HG03575 (cell line): ENCODE data around the gene DNAI4.
"Not testable (repeated sequence)": the region's sequence is repeated elsewhere in the genome, so short reads cannot be mapped to it uniquely, and the experiment has no call there.

ENCODE experiments used
- ATAC-seq: cut with Tn5 transposase; IDR thresholded peaks from one replicate; pipeline ENCODE4 v1.9.1; 2021; ENCODE audit not compliant: unreplicated experiment, insufficient number of reproducible peaks, low FRiP score; ENCODE audit errors: extremely low read depth

DNAI4 gene, protein sequence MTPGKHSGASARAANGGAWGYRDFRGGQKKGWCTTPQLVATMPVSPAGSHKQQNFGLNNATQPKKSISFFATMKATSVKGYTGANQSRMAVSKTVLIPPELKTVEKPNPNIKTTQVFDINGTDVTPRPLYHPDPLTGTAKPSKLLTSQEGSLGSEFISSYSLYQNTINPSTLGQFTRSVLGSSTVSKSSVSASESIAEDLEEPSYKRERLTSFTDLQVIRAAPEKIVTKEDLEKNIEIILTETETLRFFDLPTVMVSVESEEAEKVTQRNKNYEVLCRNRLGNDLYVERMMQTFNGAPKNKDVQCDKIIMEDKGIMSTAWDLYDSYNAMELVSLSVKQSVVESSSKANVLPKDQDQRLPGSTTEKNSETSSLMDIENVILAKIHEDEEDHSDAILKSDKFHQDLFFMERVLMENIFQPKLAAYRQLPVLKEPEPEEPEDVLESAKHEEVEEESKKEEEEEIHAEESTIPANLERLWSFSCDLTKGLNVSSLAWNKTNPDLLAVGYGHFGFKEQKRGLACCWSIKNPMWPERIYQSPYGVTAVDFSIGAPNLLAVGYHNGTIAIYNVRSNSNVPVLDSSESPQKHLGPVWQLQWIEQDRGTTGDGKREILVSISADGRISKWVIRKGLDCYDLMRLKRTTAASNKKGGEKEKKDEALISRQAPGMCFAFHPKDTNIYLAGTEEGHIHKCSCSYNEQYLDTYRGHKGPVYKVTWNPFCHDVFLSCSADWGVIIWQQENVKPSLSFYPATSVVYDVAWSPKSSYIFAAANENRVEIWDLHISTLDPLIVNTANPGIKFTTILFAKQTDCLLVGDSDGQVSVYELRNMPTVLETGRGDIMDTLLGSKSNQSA

GRCh38 chr1:66924756-66925557 is at the start of gene DNAI4, which contains the start of gene MIER1:
Gene DNAI4 (minus strand): TSS chr1:66924856. CDS start chr1:66924831, 25 bp downstream.
Gene MIER1 (plus strand): TSS chr1:66924990. CDS start chr1:66925029, 39 bp downstream.
- ATAC-seq = peak; percentile 62

GRCh38 chr1:66968574-66968973 is 43.9 kb upstream of the DNAI4 start:
- no peak for ATAC-seq

DNA sequence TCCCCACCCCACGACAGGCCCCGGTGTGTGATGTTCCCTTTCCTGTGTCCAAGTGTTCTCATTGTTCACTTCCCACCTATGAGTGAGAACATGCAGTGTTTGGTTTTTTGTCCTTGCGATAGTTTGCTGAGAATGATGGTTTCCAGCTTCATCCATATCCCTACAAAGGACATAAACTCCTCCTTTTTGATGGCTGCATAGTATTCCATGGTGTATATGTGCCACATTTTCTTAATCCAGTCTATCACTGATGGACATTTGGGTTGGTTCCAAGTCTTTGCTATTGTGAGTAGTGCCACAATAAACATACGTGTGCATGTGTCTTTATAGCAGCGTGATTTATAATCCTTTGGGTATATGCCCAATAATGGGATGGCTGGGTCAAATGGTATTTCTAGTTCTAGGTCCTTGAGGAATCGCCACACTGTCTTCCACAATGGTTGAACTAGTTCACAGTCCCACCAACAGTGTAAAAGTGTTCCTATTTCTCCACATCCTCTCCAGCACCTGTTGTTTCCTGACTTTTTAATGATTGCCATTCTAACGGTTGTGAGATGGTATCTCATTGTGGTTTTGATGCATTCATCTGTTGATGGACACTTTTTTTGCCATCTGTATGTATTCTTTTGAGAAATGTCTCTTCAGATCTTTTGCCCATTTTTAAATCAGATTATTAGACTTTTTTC is 41.7 kb upstream of the DNAI4 start:
- not testable (repeated sequence) for ATAC-seq

DNA sequence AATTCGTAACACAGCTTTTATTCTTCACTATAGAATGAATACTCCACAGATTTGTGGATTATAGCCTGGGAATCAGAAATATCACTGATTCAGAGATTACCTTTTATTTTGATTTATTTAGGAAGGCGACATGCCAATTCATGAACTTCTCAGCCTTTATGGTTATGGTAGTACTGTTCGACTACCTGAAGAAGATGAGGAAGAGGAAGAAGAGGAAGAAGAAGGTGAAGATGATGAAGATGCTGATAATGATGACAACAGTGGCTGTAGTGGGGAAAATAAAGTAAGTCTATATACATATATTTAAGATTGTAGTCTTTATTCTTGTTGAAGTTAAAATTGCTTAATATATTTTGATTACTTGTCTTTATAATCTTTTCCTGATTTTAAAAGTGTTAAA is 33.3 kb upstream of the DNAI4 start:
- ATAC-seq = no peak

DNA sequence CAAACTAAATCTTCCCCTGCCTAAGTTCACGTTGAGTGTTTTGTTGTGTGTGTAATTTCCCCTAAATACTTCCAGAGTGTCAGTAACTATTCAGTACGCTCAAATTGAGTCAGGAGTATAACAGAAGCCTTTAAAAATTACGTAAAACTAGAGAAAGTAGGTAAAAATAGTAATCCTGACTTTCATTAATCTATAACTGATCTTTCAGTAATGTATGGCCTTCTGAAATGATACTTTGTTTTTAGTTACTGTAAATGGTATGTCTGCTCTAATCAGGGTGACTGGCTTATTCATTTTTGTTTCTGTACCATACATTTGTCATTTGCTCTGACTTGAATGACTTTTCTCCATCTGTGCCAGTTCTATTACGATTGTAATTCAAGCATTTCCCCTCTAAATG is 29.6 kb upstream of the DNAI4 start:
- ATAC-seq = peak; percentile 47

- ATAC-seq = no peak
Measured at GRCh38 chr1:66951513-66951912, 26.9 kb upstream of the DNAI4 start.

- ATAC-seq = no peak
Measured at GRCh38 chr1:66947267-66947666, 22.6 kb upstream of the DNAI4 start.

GRCh38 chr1:66945316-66945715 is 20.7 kb upstream of the DNAI4 start:
- no peak for ATAC-seq

GRCh38 chr1:66944330-66945274 is 19.9 kb upstream of the DNAI4 start:
- ATAC-seq = no peak

GRCh38 chr1:66943361-66943969 is 18.8 kb upstream of the DNAI4 start:
- no peak for ATAC-seq

- ATAC-seq = no peak
Measured at GRCh38 chr1:66940981-66941380, 16.3 kb upstream of the DNAI4 start.

DNA sequence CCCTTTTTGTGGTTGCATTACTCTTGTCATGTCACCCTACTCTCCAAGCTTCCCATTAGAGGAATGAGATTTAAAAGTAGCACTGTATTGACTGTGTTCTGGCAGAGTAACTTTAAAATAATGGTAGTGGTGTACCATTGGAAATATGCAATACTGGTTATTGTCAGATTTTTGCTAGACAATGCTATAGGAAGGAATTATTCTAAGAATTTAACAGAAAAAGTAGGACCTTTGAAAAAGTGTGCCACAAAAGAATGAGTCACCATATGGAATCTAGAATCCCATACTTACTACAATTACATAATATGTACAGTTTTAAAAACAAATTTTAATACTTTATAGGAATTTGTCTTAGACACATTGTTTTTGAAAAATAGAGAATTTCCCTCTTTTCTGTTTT is 14.0 kb upstream of the DNAI4 start:
- ATAC-seq = no peak

DNA sequence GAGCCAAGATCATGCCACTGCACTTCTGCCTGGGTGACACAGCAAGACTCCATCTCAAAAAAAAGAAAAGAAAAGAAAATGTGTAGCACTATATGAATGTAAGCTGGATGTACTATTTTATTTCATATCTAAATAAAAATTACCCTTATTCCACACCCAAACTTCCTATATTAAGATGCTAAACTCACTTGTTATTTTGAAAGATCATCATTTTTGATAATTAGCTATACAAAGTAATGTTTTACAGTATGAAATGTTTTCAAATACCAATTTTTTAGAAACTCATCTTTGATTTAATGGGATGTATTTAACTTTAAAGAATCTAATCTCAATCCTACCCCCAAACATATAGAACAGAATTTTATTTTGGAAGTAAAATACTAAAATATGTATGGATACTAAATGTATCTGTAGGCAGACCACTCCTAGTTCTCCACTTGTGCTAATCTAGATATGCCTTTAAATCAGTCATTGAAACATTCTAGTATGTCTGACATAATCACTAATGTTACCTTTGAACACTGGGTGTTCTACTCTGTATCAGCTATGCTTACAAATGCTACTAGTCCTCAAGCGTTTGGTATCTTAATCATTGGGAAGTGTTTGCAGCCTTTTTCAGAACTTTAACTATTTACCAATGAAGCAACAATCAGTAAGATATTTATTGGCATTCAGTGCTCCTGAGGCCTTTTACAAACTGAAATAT is 13.0 kb upstream of the DNAI4 start:
- no peak for ATAC-seq

GRCh38 chr1:66933887-66934700 is 9.4 kb upstream of the DNAI4 start:
- no peak for ATAC-seq

DNA sequence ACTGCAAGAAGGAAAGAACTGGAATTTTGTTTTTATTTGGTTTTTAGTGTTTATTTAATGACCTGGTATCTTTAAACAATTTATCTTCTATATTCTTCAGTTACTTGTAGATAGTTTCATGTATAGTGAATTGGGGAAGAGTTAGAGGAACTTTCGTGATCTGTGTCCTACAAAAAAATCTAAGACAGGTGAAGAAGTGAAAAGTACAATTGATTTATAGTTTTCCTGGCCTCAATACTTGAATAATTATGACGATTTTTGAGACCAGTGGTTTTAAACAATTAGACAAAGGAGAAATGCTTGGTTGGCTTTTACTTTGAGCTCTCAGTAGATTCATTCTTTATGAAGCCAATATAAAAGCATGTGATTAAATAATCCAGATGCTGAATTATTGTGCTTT is 7.6 kb upstream of the DNAI4 start:
- no peak for ATAC-seq

DNA sequence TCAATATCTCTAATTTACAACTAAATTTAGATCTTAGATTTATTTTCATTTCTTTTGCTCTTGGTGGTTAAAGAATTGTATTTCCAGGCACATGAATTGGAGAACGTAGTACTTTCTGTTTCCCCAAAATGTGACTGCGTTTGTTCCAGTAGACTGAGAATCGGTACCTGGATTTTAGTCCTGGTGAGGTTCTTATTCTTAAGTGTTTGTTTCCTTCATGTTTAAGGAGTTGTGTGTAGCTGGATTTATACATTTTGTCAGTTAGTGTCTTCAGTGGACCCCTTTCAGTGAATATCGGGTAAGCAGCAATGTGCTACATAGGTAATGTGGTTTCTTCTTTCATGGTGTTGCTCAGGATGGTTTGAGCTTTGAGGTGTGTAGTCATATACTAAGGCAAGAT is 6.9 kb upstream of the DNAI4 start:
- no peak for ATAC-seq
